ENCODE results near the gene KLHL7.
A peak's percentile ranks its signal among the peaks of the same experiment; 100 is the strongest.

KLHL7 gene

DNA sequence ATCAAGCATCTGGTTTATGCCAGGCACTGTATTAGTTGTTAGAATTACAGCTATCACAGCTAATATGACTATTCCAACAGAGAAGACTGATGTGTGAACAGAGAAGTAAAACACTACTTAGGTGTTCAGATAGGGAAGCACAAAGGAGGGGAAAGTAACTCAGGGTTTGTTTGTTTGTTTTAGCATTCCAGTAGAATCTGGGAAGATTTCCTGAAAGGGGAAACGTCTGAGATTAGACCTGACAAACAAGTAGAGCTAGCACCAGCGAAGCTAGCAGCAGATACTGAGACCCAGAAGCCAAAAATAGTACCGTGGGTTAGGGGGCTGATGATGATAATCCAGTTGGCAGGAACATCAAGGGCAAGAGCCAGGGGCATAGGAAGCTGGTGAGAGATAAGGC, 28.8 kb upstream of the KLHL7 start:
- Histone ChIP-seq H3K79me2 (ENCODE audit: control insufficient read depth, insufficient read depth, low read length, unreplicated experiment) (no peaks in the 10 kb centered on the region), H3K27me3 (ENCODE audit: insufficient read depth, low read length) (no peaks in the 10 kb centered on the region), H3K27ac (ENCODE audit: low read depth, low read length) (no peak overlapping the region), H3K4me1 (ENCODE audit: control insufficient read depth, insufficient read depth, low read length, unreplicated experiment) (peaks cover 17% of the 10 kb centered on the region), H3K36me3 (ENCODE audit: insufficient read depth, low read length) (no peaks in the 10 kb centered on the region), H3K4me3 (ENCODE audit: low read depth, low read length) (no peak overlapping the region), H2AFZ (ENCODE audit: low read length, unreplicated experiment) (no peak overlapping the region)

GRCh38 chr7:23093111-23093510, 12.5 kb upstream of the KLHL7 start:
- H3K4me3 ChIP-seq (ENCODE audit: low read depth, low read length), result peak overlapping the region; percentile 56
- H3K27me3 ChIP-seq (ENCODE audit: insufficient read depth, low read length), result no peaks in the 10 kb centered on the region
- H3K36me3 ChIP-seq (ENCODE audit: insufficient read depth, low read length), result no peaks in the 10 kb centered on the region
- peak overlapping the region; percentile 87 for H3K27ac ChIP-seq (ENCODE audit: low read depth, low read length)
- H2AFZ ChIP-seq (ENCODE audit: low read length, unreplicated experiment), result peak overlapping the region; percentile 78
- peaks cover 19% of the 10 kb centered on the region for H3K4me1 ChIP-seq (ENCODE audit: control insufficient read depth, insufficient read depth, low read length, unreplicated experiment)
- no peaks in the 10 kb centered on the region for H3K79me2 ChIP-seq (ENCODE audit: control insufficient read depth, insufficient read depth, low read length, unreplicated experiment)

DNA sequence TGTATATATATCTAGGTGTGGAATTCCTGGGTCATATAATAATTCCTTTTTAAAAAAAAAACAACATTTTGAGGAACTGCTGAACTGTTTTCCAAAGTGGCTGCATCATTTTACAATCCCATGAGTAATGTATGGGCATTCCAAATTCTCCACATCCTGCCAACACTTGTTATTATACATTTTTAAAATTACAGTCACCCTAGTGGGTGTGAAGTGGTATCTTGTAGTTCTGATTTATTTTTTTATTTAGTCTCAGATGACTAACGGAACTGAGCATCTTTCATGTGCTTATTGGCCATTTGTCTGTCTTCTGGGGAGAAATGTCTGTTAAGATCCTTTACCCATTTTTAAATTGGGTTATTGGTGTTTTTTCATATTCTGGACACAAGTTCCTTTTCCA, 12.0 kb upstream of the KLHL7 start:
- Histone ChIP-seq H3K4me1 (ENCODE audit: control insufficient read depth, insufficient read depth, low read length, unreplicated experiment) (peaks cover 19% of the 10 kb centered on the region), H3K27ac (ENCODE audit: low read depth, low read length) (peak overlapping the region; percentile 87), H2AFZ (ENCODE audit: low read length, unreplicated experiment) (peak overlapping the region; percentile 78), H3K36me3 (ENCODE audit: insufficient read depth, low read length) (no peaks in the 10 kb centered on the region), H3K27me3 (ENCODE audit: insufficient read depth, low read length) (no peaks in the 10 kb centered on the region), H3K4me3 (ENCODE audit: low read depth, low read length) (peak overlapping the region; percentile 56), H3K79me2 (ENCODE audit: control insufficient read depth, insufficient read depth, low read length, unreplicated experiment) (no peaks in the 10 kb centered on the region)

GRCh38 chr7:23096518-23097290, 8.9 kb upstream of the KLHL7 start:
- no peaks in the 10 kb centered on the region for H3K36me3 ChIP-seq (ENCODE audit: insufficient read depth, low read length)
- H3K79me2 ChIP-seq (ENCODE audit: control insufficient read depth, insufficient read depth, low read length, unreplicated experiment), result no peaks in the 10 kb centered on the region
- no peak overlapping the region for H3K4me3 ChIP-seq (ENCODE audit: low read depth, low read length)
- peaks cover 19% of the 10 kb centered on the region for H3K4me1 ChIP-seq (ENCODE audit: control insufficient read depth, insufficient read depth, low read length, unreplicated experiment)
- H3K27me3 ChIP-seq (ENCODE audit: insufficient read depth, low read length), result no peaks in the 10 kb centered on the region
- H3K27ac ChIP-seq (ENCODE audit: low read depth, low read length), result no peak overlapping the region
- no peak overlapping the region for H2AFZ ChIP-seq (ENCODE audit: low read length, unreplicated experiment)

GRCh38 chr7:23098029-23098428, 7.6 kb upstream of the KLHL7 start:
- Histone ChIP-seq H3K4me1 (ENCODE audit: control insufficient read depth, insufficient read depth, low read length, unreplicated experiment) (peaks cover 11% of the 10 kb centered on the region), H3K36me3 (ENCODE audit: insufficient read depth, low read length) (peaks cover 4% of the 10 kb centered on the region; the same call in 1 of the 2 replicates), H3K27ac (ENCODE audit: low read depth, low read length) (no peak overlapping the region), H3K27me3 (ENCODE audit: insufficient read depth, low read length) (no peaks in the 10 kb centered on the region), H3K79me2 (ENCODE audit: control insufficient read depth, insufficient read depth, low read length, unreplicated experiment) (no peaks in the 10 kb centered on the region), H3K4me3 (ENCODE audit: low read depth, low read length) (no peak overlapping the region), H2AFZ (ENCODE audit: low read length, unreplicated experiment) (no peak overlapping the region)

- Histone ChIP-seq H3K4me3 (ENCODE audit: low read depth, low read length) (no peak overlapping the region), H3K27ac (ENCODE audit: low read depth, low read length) (no peak overlapping the region), H3K79me2 (ENCODE audit: control insufficient read depth, insufficient read depth, low read length, unreplicated experiment) (no peaks in the 10 kb centered on the region), H3K27me3 (ENCODE audit: insufficient read depth, low read length) (no peaks in the 10 kb centered on the region), H3K4me1 (ENCODE audit: control insufficient read depth, insufficient read depth, low read length, unreplicated experiment) (peaks cover 7% of the 10 kb centered on the region), H3K36me3 (ENCODE audit: insufficient read depth, low read length) (peaks cover 4% of the 10 kb centered on the region; the same call in 1 of the 2 replicates), H2AFZ (ENCODE audit: low read length, unreplicated experiment) (no peak overlapping the region)
These were observed 7.1 kb upstream of the KLHL7 start for GRCh38 chr7:23098460-23098859.

DNA sequence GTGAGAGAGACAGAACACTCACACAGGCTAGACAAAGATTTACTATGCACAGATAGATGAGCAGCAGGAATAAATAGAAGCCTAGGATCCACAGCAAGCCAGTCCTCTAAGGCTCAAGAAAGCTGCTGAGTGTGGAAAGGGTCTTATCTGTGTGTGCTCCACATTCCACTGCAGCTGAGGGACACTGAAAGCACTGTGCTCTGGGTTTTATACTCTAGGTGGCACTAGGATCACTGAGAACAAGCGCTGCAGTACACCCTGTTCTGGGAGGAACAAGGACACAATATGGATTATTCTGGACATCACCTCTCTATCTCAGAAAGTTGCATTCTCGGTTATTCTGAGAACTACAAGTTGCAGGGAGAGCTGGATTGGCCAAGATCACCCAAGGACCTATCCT, 4.9 kb upstream of the KLHL7 start:
- peaks cover 4% of the 10 kb centered on the region; the same call in 1 of the 2 replicates for H3K36me3 ChIP-seq (ENCODE audit: insufficient read depth, low read length)
- H3K27me3 ChIP-seq (ENCODE audit: insufficient read depth, low read length), result no peaks in the 10 kb centered on the region
- no peaks in the 10 kb centered on the region for H3K4me1 ChIP-seq (ENCODE audit: control insufficient read depth, insufficient read depth, low read length, unreplicated experiment)
- no peaks in the 10 kb centered on the region for H3K79me2 ChIP-seq (ENCODE audit: control insufficient read depth, insufficient read depth, low read length, unreplicated experiment)
- no peak overlapping the region for H2AFZ ChIP-seq (ENCODE audit: low read length, unreplicated experiment)
- no peak overlapping the region for H3K27ac ChIP-seq (ENCODE audit: low read depth, low read length)
- H3K4me3 ChIP-seq (ENCODE audit: low read depth, low read length), result no peak overlapping the region

DNA sequence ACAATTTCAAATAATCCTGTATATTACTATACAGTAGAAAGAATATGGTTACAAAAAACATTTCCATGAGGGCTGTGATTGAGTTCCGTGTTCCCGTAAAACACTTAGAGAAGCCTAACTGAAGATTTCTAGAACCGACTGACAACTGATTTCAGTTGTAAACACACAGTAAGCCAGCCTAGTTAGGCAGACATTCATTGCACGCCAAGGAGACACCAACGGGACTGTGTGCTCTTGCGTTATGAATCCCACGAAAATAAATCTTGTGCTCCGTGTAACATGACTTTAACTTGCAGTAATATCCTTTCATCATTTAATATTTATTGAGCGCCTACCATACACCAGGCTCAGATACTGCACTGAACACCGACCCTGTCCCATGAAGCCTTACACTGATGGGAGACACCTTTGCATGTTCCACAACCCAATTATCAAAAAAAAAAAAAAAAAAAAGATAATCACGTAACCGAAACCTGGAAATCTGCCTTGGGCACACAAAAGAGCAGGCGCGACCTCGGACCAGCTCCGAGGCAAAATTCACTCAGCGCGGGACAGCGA, 420 bp upstream of the KLHL7 start:
- peak overlapping the region; percentile 87 for H2AFZ ChIP-seq (ENCODE audit: low read length, unreplicated experiment)
- H3K27me3 ChIP-seq (ENCODE audit: insufficient read depth, low read length), result no peaks in the 10 kb centered on the region
- peaks cover 4% of the 10 kb centered on the region; the same call in 1 of the 2 replicates for H3K36me3 ChIP-seq (ENCODE audit: insufficient read depth, low read length)
- H3K4me3 ChIP-seq (ENCODE audit: low read depth, low read length), result peak overlapping the region; percentile 92
- H3K4me1 ChIP-seq (ENCODE audit: control insufficient read depth, insufficient read depth, low read length, unreplicated experiment), result peaks cover 13% of the 10 kb centered on the region
- peaks cover 40% of the 10 kb centered on the region for H3K79me2 ChIP-seq (ENCODE audit: control insufficient read depth, insufficient read depth, low read length, unreplicated experiment)
- no peak overlapping the region for H3K27ac ChIP-seq (ENCODE audit: low read depth, low read length)

DNA sequence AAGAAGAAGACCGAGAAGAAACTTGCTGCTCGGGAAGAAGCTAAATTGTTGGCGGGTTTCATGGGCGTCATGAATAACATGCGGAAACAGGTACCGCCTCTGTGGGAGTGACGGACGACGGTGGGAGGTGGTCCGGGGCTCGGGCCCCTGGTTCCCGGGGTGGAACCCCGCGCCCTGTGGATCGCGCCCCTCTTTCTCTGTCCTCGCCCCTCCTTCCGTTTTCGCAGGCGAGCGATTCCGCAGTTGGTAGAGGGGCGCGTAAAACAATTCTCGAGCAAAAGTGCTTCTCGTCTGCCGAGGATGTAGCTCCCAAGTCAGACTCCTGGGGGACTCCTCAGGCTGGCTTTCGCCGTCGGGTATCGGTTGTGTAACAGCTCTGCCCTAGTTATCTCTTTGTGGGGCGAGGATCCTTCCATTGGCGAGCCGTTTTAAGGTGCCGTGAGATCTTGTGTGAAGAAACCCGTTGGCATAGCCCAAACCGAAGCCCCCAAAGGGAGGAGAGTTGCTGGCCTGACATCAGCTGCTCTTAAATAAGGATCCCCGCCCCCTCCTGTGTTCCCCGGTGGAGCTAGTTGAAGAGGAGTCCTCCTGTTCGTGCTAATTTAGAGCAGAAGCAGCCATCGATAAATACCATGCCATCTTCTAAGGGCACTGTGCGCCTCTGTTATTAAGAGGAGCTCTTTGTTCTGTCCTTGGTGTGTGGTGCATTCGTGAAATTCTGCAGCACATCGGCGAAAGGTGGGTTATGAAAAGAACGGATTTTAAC, 655 bp downstream of the KLHL7 start:
- H2AFZ ChIP-seq (ENCODE audit: low read length, unreplicated experiment), result peak overlapping the region; percentile 87
- peak overlapping the region; percentile 92 for H3K4me3 ChIP-seq (ENCODE audit: low read depth, low read length)
- peaks cover 13% of the 10 kb centered on the region for H3K4me1 ChIP-seq (ENCODE audit: control insufficient read depth, insufficient read depth, low read length, unreplicated experiment)
- H3K79me2 ChIP-seq (ENCODE audit: control insufficient read depth, insufficient read depth, low read length, unreplicated experiment), result peaks cover 48% of the 10 kb centered on the region
- H3K27me3 ChIP-seq (ENCODE audit: insufficient read depth, low read length), result no peaks in the 10 kb centered on the region
- H3K27ac ChIP-seq (ENCODE audit: low read depth, low read length), result peak overlapping the region; percentile 66
- H3K36me3 ChIP-seq (ENCODE audit: insufficient read depth, low read length), result peaks cover 4% of the 10 kb centered on the region; the same call in 1 of the 2 replicates

DNA sequence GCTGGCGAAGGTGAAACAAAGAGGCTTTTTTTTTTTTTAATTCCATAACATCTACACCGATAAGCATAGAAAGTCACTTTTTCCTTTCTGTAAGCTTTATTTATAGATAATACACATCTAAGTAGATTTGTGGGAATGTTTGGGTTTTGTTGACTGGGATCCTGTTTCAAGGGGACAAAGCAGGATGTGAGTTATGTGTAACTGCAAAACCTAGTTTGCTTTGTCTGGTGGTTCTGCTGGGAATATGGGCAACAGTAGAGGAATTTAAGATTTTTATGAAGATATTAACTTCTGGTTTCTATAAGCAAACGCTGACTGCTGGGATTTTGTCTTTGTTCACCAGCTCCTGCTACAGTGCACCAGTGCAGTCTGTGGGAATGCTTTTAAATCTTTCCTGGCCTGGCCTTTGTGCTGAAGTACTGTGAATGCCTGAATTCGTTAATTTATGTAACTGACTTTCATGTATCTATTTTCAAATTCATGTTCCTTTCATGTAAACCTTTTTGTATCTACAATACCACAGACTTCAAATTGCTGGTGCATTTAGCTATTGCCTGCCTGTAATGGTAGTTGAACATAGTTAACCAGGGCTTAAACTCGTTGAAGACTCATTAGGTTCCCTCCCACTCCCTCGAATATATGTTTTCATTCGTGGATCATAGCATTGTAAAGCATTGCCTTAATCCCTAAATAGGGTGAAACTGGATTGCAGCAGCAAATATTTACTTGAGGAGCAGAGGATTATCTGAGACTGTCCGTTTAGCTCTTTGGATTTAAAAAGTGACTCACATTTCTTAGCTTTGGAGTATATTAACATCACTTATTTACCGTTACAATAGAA, 1.5 kb downstream of the KLHL7 start:
- peaks cover 4% of the 10 kb centered on the region; the same call in 1 of the 2 replicates for H3K36me3 ChIP-seq (ENCODE audit: insufficient read depth, low read length)
- peaks cover 50% of the 10 kb centered on the region for H3K79me2 ChIP-seq (ENCODE audit: control insufficient read depth, insufficient read depth, low read length, unreplicated experiment)

More for the DNA sequence above, 1.5 kb downstream of the KLHL7 start:
- Histone ChIP-seq H2AFZ (ENCODE audit: low read length, unreplicated experiment) (peak overlapping the region; percentile 87), H3K27me3 (ENCODE audit: insufficient read depth, low read length) (no peaks in the 10 kb centered on the region), H3K4me1 (ENCODE audit: control insufficient read depth, insufficient read depth, low read length, unreplicated experiment) (peaks cover 13% of the 10 kb centered on the region), H3K4me3 (ENCODE audit: low read depth, low read length) (peak overlapping the region; percentile 92), H3K27ac (ENCODE audit: low read depth, low read length) (peak overlapping the region; percentile 66; the same call in 1 of the 2 replicates)
